GM18520 (cell line): Measurements from ENCODE around the gene SORL1-AS1.
A peak's percentile ranks its signal among the peaks of the same experiment; 100 is the strongest.

Experiments
- ATAC-seq: cut with Tn5 transposase; IDR thresholded peaks from one replicate; pipeline ENCODE4 v1.9.1; 2021; ENCODE audit not compliant: unreplicated experiment

Gene SORL1-AS1

DNA sequence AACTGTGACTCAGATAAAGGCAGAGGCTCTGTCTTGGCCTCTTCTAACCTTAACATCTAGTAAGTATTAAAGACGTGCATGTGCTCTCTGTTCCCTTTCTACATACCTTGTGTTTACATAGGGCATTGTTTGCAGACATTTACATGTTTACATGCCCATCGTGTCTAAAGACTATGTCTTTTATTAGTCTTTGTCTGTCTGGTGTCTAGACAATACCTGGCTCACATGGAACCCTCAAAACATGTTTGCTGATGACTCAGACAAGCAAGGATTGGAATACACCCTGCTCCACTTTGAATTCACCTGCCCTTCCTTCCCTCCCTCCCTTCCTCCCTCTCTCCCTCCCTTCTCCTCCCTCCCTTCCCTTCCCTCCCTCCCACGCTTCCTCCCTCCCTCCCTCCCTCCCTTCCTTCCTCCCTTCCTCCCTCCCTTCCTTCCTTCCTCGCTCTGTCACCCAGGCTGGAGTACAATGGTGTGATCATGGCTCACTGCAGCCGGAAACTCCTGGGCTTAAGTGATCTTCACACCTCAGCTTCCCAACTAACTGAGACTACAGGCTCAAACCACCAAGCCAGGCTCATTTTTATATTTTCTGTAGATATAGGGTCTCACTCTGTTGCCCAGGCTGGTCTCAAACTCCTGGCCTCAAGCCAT lies 23.7 kb upstream of the SORL1-AS1 start:
- no peak for ATAC-seq

GRCh38 chr11:121474680-121475079 lies 21.9 kb upstream of the SORL1-AS1 start:
- ATAC-seq = no peak

DNA sequence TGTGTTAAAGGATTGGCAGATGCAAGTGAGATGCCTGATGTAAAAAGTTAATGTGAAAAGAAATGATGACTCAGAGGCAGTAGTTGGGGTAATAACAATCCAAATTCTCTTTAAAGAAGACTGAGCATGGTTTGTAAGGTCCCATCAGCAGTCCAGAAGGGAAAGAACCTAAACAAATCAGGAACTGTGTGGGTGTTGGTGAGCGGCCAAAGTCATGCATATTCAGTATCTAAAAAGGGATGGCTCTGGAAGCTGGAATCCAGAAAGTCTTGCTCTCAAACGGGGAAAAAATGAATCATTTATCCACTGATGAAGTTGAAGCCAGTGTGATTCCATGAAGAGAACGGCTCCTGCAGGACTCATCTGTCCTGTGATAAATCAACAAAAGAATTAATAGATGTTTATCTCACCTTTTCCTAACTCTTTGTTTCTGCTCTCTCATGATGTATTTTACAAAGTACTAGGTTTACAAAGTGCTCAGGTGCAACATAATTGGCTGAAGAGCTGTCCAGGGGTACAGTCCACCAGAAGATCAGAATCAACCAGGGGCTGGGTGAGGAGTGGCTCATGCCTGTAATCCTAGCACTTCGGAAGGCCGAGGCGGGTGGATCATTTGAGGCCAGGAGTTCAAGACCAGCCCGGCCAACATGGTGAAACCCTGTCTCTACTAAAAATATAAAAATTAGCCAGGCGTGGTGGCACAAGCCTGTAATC lies 20.5 kb upstream of the SORL1-AS1 start:
- no peak for ATAC-seq

DNA sequence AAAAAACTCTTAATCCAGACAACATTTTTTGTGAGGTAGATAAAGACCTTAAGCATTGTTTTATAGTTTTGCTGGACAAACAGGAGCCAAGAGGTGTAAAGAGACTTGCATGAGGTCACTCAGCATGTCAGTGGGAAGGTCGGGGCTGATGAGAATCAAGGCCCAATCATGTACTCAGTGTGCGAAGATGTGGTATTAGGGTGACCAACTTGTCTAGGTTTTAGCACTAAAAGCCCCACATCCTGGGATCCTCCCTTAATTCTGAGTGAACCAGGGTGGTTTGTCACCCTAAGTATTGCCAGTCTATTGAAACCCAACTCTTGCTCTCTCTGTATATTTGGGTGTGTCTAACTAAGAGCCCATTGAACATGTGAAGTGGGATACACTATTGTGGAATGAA lies 19.5 kb upstream of the SORL1-AS1 start:
- ATAC-seq = no peak

GRCh38 chr11:121471167-121471566 lies 18.4 kb upstream of the SORL1-AS1 start:
- ATAC-seq = no peak

DNA sequence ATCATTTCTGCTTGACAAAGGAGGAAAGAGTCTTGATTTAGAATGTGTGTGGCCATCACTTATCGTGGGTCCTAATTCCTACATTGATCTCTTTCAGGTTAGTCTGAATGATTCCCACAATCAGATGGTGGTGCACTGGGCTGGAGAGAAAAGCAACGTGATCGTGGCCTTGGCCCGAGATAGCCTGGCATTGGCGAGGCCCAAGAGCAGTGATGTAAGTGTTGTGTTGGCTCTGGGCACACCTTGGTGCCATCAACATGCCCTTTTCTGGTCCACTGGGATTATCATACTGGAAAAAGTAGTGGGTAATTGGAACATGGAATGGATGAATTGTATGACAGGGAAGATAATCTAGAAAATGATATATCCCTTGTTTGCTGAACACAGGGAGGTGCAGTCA lies 17.1 kb upstream of the SORL1-AS1 start:
- no peak for ATAC-seq

- ATAC-seq = peak; percentile 35
Observed at GRCh38 chr11:121467965-121468364, 15.2 kb upstream of the SORL1-AS1 start.

- ATAC-seq = no peak
Observed at GRCh38 chr11:121467471-121467870, 14.7 kb upstream of the SORL1-AS1 start.

DNA sequence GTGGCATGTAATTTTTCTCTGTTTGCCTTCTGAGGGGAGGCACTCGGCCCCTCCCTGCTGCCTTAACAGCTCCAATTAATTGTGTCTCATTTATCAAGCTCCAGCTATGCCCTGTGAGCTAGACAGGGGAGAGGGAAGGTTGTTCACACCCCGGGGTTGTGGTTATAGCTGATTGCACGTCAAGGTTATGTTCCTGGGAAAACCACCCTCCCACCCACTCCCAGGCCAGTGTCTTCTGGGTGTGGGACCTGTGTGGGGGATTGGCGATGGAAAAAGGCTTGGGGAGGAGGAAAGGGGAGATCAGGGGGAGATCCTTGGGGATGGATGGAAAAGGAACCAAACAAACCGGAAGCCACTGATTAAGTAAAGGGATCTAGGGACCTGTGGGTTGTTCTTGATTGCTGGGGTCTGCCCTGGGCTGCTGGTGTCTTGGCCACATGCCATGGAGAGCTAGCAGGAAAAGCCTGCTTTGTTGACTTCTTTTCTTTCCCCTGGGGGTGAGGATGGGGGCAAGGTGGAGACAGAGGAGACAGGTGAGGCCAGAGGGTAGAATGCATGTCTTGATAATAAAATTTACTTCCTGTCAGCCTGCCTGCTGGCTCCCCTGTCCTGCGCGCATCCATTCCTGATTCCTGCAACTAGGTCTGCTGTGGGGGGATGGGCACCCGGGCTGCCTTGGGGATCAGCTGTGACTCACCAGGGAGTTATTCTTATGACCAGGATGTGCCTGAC lies 13.5 kb upstream of the SORL1-AS1 start:
- no peak for ATAC-seq

DNA sequence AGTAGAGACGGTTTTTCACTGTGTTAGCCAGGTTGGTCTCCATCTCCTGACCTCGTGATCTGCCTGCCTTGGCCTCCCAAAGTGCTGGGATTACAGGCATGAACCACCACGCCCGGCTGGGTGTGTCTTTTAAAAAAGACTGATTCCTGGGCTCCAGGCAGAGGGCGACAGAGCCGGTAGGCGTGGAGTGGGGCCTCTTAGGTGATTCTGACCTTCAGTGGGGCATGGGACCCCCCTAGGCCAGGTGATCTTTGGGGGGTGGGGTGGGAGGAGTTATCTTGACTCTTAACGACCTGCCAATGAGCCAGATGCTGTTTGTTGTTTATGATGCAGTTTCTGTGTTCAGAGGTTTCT lies 12.9 kb upstream of the SORL1-AS1 start:
- ATAC-seq = no peak

- ATAC-seq = peak; percentile 20
Observed at GRCh38 chr11:121464352-121464946, 11.7 kb upstream of the SORL1-AS1 start.

DNA sequence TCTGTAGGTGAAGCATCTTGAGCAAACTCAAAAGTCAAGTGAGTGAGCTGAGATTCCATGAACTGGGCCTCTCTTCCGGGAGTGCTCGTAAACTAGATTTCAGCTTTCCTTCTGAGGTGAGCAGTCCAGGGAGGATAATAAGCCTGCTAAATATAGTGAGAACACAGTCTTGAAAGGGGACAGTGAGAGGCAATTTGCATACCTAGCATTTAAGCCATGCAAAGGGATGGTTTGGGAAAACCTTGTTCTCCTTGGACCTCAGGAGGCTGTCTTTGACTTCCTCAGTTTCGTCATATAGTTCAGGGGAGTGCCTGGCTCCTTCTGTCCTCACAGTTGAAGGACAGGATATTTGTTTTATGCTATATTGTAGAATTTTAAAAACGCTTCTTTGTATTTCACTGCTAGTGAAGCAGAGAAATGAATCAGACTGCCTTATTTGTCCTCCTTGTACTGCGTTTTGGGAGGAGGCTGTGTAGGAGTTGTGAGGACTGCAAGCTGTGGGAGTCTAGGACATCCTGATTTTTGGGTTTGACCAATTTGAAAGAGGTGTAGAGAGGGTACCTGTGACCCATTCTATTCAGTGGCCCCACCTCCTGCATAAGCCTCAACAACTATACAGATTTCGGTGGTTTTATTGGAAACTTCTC lies 11.0 kb upstream of the SORL1-AS1 start:
- no peak for ATAC-seq

- ATAC-seq = no peak
Observed at GRCh38 chr11:121461843-121462242, 9.1 kb upstream of the SORL1-AS1 start.

DNA sequence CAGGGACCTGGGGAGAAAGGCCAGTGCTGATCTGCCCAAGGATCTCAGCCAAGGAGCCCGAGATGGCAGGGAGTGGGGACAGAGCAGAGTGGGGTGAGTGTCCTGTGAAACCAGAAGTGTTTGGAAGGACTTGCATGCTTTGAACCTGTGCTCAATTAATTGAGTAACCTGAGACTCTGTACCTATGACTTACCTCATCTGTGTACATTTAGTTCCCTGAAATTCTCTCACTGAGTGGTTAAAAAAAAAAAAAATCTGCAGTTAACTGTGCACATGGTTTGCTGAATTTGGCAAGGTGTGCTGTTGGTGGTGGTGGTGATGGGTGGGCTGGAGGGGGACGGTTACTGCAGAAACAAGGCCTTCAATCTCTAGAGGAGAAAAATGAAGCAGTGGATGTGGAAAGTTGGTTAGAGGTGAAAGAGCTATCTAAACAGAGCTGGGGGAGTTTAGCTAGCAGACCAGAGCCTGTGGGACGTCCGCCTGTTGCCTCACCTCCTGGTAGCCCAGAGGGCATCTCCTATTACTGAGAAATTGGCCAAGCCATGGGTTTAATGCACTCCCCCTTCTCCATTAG lies 8.3 kb upstream of the SORL1-AS1 start:
- ATAC-seq = no peak

DNA sequence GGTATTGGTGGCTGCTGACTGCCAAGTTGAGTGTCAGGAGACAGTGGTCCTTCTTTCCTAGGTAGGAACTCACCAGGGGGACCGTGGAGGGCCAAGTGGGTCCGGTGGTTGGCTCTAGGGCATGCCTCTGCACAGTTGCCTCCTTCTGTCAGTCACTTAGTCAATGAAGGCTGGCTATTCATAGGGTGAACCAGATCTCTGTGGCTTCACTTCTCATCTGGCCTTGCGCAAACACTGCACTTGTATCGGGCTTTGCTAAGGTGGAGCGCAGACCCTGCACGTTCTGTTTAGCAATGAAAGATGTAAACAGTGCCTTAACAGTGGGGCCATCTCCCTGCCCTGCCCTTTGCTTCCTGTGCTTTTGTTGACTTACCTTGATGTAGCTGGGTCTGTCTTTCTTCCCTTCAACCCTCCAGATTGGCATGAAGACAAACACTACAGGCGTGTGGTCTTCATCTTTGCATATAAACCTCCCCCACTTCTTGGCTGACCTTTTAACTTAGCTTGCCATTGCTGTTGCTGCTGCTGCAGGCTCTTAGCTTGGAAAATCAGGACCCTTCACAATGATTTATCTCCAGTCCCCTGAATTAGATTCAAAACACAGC lies 6.7 kb upstream of the SORL1-AS1 start:
- no peak for ATAC-seq

DNA sequence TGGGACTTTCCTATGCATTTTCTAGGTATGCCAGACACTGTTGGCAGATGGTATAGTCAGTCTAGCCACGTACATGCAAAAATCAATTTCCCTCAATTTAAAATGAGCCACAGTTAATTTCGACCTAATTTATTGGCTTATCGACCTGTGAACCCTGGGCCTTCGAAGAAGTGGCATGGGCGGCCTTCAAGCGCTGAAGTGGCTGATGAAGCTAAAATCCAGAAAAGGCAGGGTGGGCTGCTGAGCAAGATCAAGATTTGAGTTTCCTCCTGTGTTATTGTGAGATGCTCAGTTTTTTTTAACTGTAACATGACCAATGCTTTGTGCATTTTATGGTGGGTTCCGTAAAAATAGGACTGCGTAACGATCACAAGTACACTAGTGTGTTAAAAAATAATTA lies 5.8 kb upstream of the SORL1-AS1 start:
- no peak for ATAC-seq

DNA sequence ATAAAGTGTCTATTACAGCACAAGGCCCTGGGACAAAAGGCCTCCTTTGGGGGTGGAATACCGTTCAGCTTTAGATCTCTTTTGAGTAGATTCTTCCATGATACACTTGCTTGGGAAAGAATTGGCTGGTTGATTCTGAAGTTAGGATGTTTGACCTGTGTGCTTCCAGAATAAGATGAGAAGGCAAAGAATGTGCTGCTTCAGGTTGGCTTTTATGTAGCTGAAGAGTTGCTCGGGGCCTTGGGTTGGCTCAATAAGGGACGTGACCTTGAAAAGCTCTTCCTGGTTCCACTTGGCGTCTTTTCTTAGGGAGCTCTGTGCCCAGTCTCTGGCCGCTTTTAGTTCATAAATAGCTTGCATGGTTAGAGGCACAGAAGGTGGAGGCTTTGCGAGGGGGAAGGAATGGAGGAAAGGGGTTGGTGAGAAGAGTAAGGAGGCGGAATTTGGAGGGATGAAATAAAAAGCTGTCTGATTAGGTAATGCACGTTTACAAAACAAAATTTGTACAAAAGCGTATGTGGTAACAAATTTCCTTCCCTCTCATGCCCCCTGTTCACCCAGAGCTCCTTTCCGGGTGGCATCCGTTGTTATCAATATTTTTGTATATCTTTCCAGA lies 4.2 kb upstream of the SORL1-AS1 start:
- no peak for ATAC-seq

DNA sequence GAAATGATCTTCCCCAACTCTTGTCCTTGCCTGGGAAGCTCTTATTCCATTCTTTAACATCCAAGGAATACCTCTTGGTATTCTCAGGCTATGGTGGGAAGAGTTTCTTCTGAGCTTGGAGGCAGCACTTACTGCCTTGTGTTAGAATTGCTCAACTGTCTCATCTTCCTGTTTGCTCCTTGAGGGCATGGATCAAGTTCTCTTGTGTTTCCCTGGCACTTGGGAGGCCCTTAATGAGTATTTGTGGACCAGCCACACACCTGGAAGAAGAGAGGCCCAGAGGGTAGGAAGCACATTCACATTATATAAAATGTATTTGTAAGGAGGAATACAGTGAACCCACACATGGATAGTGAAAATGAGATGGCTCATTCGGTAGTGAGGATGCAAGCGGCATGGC lies 3.4 kb upstream of the SORL1-AS1 start:
- ATAC-seq = no peak

GRCh38 chr11:121455115-121455514 lies 2.3 kb upstream of the SORL1-AS1 start:
- no peak for ATAC-seq
